Measurements from ENCODE around the gene PYURF.

Gene PYURF

DNA sequence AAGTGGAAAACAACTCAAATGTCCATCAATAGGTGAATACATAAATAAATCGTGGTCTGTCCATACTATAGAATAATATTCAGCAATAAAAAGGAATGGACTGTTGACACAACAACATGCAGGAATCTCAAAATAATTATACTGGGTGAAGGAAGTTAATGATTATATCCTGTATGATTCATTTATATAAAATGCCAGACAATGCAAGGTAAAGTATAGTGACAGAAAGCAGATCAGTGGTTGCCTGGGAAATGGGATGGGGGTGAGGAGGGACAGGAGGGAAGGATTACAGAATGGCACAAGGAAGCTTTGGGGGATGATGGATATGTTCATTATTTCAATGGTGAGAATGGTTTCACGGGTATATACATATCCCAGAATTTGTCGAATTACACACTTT, 12.3 kb downstream of the PYURF start:
- no peak for DNase-seq (ENCODE audit: low spot score)

DNA sequence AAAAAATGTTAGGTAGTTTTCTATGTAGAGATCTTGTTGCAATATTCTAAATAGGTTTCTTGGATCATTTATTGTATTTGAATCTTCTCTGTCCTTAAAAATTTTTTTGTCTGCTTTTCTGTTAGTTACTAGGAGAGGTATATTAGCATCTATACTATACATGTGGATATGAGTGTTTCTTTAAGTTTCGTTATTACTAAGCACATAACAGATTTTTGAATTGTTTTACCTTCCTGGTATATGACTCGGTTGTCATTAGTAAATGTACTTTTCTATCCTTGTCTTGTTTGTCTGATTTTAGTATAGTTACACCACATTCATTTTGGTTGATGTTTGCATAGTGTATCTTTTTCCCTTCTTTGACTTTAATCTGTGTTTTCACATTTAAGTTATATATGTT, 20.2 kb downstream of the PYURF start:
- DNase-seq (ENCODE audit: low spot score): no peak

DNA sequence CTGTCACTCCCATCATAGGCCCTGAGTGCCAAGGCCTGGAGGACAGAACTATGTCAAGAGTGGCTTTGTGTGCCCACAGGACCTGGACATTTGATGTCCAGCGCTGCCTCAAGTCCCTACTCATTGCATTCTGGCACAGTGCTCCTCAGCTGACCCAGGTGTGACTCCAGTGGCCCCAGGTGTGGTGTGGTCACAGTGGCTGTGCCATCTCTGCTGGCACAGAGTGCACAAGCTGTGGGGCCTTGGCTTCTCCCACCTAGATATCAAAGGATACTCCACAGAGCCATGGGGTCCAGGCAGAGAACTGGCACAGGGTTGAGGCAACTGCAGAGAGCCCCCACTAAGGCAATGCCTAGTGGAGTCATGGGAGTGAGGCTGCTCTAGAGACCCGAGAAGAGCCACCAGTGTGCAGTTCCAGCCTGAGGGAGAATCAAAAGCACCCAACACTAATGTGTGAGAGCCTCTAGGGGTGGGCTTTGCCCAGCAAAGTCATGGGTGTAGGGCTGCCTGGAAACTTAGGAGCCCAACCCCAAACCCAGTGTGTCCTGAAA, 25.6 kb downstream of the PYURF start:
- no peak for DNase-seq (ENCODE audit: low spot score)

GRCh38 chr4:88489100-88489761, 34.3 kb downstream of the PYURF start:
- DNase-seq (ENCODE audit: low spot score): no peak

DNA sequence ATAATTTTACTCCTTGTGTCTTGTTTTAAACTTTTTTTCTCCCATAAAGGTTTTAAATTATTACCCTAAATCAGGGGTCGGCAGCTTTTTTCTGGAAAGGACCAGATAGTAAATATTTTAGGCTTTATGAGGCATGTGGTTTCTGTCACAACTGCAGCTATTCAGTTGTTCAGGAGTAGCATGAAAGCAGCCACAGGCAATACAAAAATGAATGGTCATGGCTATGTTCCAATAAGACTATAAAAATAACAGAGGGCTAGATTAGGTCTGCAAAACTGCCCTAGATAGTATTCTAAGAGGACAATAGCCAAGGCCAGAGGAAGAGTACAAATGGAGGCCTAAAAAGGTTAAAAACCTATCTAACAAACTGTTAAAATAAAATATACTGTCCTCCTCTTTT, 42.0 kb downstream of the PYURF start:
- DNase-seq (ENCODE audit: low spot score): peak; percentile 31

GRCh38 chr4:88478247-88478646, 45.3 kb downstream of the PYURF start:
- no peak for DNase-seq (ENCODE audit: low spot score)

DNA sequence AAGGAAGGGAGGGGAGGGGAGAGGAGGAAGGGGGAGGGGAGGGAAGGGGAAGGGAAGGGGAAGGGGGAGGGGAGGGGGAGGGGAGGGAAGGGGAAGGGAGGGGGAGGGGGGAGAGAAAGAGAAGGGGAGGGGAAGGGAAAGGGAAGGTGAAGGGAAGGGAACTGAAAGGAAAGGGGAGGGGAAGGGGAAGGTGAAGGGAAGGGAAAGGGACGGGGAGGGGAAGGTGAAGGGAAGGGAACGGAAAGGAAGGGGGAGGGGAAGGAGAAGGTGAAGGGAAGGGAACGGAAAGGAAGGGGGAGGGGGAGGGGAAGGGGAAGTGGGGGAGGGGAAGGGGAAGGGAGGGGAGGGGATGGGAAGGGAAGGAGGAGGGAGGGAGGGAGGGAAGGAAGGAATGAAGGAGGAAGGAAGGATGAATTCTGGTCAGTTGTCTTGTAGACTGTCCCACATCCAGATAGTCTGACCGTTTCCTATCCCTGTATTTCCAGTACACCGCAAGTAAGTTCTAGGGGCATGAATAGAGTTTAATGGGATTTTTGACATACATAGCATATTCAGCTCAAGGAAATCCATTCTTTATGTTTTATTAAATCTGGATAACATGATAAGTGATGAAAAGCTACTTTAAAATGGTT, 46.2 kb downstream of the PYURF start:
- no peak for DNase-seq (ENCODE audit: low spot score)

All from COLO829 (cell line).